ENCODE results near the gene CADM2.

GRCh38 chr3:85208650-85209049 lies 249.9 kb downstream of the CADM2 start:
- TF ChIP-seq CTCF (IDR thresholded peaks at IDR 0.05) (no peak), ZFX (IDR thresholded peaks at IDR 0.05; ENCODE audit: borderline replicate concordance) (no peak)
